HG03460 (cell line): ENCODE data around the gene DYSF.
"Not testable (repeated sequence)": the region's sequence is repeated elsewhere in the genome, so short reads cannot be mapped to it uniquely, and the experiment has no call there.

Source experiments
- ATAC-seq: cut with Tn5 transposase; IDR thresholded peaks from one replicate; pipeline ENCODE4 v1.9.1; 2021; ENCODE audit not compliant: unreplicated experiment

DYSF gene

DNA sequence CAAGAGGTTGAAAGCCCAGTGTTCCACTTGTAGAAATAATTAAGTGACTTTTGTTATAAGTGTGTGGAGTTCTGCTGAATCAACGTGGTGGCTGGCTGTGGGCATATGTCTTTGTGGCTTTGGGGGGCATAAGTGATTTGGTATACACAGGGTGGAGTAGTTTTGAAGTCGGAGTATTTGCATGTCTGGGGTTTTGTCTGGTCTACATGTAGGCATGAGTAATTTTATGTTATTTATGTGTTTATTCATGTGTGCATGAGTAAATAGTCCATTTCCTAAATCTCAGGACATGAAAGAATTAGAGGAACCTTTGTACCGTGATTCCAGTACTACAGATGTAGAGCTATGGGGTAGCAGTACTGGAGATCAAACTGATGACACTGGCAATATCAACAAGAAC lies 179.7 kb downstream of the DYSF start:
- no peak for ATAC-seq

DNA sequence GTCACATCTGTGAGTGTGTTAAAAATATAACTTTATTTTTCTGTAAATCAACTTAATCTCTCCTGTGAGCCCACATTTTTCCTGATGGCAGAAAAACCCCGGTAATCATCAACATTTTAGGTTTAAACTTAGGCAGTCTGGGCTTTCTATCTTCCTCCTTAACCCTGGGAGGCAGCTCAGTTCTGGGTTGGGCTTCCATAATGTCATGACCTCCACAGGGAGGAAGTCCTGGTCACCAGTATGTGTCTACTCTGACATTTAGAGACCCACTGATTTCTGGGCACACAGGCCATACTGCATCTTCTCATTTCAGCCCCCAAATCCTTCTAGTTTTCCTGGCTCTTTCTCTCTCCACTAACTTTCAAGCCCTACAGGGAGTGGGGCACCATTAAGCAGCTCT lies 181.2 kb downstream of the DYSF start:
- ATAC-seq: no peak

- no peak for ATAC-seq
Measured at GRCh38 chr2:71635798-71636197, 182.4 kb downstream of the DYSF start.

DNA sequence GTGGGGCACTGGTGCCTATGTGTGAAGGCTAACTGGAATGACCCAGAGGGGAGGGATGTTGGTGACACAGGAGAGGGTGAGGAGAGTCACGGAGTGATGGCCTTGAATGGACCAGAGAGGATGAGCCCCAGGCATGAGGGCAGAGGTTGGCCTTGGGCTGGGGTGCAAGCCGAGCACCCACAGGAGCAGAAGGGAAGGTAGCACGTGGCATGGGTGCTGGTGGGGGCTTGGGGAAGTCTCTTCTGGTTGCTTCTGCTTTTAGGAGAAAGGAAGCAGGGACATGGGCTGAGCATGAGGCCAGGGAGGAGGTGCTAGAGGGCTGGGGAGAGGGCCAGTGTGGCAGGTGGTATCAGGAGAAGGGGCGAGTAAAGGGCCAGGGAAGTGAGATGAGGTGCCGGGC lies 183.8 kb downstream of the DYSF start:
- no peak for ATAC-seq

GRCh38 chr2:71637736-71638135 lies 184.4 kb downstream of the DYSF start:
- no peak for ATAC-seq

- ATAC-seq: no peak
Measured at GRCh38 chr2:71639735-71640134, 186.4 kb downstream of the DYSF start.

DNA sequence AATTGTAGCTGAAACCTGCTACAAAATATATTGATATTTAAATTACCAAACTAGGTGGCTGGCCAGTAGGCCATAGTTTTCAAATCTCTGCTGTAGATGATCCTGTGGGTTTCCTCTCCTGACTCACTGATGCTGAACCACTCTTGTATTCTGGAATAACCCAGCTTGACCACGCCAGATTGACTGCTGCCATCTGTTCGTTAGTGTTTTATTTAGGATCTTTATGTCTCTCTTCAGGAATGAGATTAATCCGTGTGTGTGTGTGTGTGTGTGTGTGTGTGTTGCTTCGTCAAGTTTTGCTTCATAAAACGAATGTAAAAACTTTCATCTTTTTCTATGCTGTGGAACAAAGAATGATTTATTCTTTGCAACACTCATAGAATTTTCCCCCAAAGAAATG lies 187.1 kb downstream of the DYSF start:
- no peak for ATAC-seq

GRCh38 chr2:71643674-71644357 lies 190.5 kb downstream of the DYSF start:
- ATAC-seq: no peak

- ATAC-seq: no peak
Measured at GRCh38 chr2:71646028-71646427, 192.7 kb downstream of the DYSF start.

- ATAC-seq: no peak
Measured at GRCh38 chr2:71647356-71647755, 194.0 kb downstream of the DYSF start.

GRCh38 chr2:71655498-71655897 lies 202.1 kb downstream of the DYSF start:
- no peak for ATAC-seq

DNA sequence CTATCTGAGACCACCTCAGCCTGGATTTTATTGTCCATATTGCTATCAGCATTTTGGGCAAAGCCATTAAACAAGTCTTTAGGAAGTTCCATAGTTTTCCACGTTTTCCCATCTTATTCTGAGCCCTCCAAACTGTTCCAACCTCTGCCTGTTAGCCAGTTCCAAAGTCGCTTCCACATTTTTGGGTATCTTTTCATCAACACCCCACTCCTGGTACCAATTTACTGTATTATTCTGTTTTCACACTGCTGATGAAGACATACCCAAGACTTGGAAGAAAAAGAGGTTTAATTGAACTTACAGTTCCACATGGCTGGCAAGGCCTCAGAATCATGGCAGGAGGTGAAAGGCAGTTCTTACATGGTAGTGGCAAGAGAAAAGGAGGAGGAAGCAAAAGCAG lies 204.9 kb downstream of the DYSF start:
- not testable (repeated sequence) for ATAC-seq

DNA sequence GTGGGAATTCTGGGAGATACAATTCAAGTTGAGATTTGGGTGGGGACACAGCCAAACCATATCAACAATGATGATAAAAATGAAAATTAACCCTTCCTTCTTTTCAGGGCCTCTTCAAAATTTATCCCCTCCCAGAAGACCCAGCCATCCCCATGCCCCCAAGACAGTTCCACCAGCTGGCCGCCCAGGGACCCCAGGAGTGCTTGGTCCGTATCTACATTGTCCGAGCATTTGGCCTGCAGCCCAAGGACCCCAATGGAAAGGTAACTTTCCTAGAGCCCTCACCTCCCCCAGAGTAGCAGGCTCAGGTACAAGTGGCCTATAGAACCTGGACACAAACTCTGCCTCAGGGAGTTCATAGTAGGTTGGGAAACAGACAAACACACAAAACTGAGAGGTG lies 205.4 kb downstream of the DYSF start:
- no peak for ATAC-seq

DNA sequence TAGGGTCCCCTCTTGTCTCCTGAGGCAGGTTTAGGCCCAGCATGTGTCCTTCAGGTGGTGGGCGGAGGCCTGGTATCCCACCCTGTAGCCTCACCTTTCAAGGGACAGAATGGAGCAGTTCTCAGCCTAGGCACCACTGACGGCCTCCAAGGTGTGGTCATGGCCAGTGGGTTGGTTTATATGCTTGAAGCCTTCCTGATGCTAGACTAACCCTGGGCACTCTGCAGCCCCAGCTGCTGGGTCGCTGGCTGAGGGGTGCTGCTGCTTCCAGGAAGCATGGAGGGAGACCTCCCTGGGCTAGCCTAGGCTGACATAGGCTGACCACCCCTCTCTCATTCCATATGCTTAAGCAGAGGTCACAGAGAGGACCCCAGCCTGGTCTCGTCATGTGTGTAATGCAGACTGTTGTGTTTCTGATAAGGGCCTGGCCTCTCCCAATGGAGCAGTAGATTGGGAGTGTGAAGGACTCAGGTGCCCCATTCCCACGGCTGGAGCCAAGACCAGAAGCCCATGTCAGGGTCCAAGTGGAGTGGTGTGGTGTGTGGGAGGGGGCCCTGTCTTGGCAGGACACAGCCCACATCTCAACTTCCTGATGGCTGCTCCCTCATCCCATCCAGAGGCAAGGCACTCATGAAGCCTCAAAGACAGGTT lies 206.6 kb downstream of the DYSF start:
- no peak for ATAC-seq

GRCh38 chr2:71661782-71662181 lies 208.4 kb downstream of the DYSF start:
- no peak for ATAC-seq

DNA sequence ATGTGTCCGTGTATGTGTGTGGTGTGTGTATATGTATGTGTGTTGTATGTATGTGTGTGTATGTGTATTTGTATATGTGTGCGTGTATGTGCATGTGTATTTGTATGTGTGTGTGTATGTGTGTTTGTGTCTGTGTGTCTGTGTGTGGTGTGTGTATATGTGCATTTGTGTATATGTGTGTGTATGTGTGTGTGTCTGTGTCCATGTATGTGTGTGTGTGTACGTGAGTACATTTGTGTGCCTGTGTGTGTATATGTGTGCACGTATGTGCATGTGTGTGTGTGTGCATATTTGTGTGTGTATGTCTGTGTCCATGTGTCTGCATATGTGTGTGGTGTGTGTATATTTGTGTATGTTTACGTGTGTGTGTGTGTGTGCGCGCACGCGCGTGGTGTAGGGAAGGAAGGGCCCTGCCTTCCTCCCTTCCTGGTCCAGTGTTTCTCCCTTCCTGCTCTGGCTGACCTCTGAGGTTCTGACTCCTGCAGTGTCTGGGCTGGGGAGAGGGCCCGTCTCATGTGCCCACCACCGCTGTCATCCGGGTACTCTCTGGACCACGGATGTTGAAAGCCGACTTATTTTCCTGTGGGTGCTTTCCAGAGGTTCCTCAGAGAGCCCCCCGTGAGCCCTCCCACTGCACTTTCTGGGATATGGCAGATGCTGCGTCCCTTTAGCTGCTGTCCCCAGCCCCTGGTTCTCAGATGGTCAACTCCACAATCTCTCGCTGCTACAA lies 209.5 kb downstream of the DYSF start:
- no peak for ATAC-seq

GRCh38 chr2:71664161-71664560 lies 210.8 kb downstream of the DYSF start:
- ATAC-seq: no peak

- no peak for ATAC-seq
Measured at GRCh38 chr2:71665168-71666093, 212.1 kb downstream of the DYSF start.

GRCh38 chr2:71666094-71666474 lies 212.7 kb downstream of the DYSF start:
- ATAC-seq: no peak

DNA sequence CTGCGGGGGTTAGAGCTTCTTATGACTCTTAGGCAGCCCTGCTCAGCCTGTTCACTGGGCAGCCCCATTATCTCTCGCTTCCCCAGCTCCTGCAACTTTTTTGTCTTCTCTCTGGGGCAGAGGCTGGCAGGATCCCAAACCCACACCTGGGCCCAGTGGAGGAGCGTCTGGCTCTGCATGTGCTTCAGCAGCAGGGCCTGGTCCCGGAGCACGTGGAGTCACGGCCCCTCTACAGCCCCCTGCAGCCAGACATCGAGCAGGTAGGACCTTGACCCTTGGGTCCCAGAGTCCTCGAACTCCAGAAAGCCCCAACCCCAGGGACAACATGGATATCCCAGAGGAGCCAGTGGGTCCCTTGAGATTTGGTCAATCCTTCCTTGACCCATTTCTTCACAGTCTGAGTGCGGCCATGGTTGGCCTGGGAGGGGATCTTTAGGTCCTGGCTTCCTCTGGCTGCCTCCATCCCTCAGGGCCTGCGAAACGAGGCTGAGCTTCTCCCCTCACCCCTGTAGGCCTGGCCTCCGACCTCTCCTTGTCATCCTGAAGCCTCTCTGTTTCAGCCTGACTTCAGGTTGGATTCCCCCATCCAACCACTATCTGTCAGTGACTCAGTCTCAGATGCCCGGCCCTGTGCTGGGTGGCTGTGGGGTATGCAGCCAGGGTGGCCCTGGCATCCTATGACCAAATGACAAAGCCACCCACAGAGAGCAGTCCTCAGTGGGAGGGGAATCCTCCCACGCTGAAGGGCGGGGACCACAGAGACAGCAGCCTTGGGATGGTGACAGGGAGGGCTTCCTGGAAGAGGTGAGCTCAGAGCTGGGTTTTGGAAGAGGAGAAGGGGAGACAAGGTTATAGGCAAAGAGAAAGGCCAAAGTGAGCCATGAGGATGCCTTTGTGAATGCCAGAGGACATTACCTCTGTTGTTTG lies 214.2 kb downstream of the DYSF start:
- no peak for ATAC-seq
